SU-DHL-6 (cell line): ENCODE results near the gene NRN1L.

Experiments
- H2AFZ ChIP-seq: fragments of 200-600 bp; sonication (generic); 2 replicates; pipeline ENCODE4 v1.6.1; 2014; ENCODE audit warnings: low read depth, mild to moderate bottlenecking, moderate library complexity, mixed read lengths, antibody characterized with exemption, low read length; ENCODE audit not compliant: severe bottlenecking
- H3F3A ChIP-seq: fragments of 200-600 bp; shearing (Covaris generic); 2 replicates; pipeline ENCODE4 v1.6.0; 2016; ENCODE audit warnings: antibody characterized with exemption, mild to moderate bottlenecking; ENCODE audit not compliant: insufficient read depth
- H3K27ac ChIP-seq: fragments of 200-600 bp; sonication (generic); 2 replicates; pipeline ENCODE4 v1.5.1; 2016; ENCODE audit warnings: low read depth, mild to moderate bottlenecking, low read length, moderate library complexity, mixed read lengths
- H3K27me3 ChIP-seq: fragments of 200-600 bp; sonication (generic), shearing (Covaris generic); 2 replicates; pipeline ENCODE4 v1.6.0; 2014; ENCODE audit warnings: mild to moderate bottlenecking, low read length
- H3K36me3 ChIP-seq: fragments of 200-600 bp; sonication (generic); 2 replicates; pipeline ENCODE4 v1.6.1; 2014; ENCODE audit warnings: mild to moderate bottlenecking, low read length, mixed read lengths
- H3K4me2 ChIP-seq: fragments of 300-600, 200-600 bp; shearing (Covaris generic), sonication (generic); 2 replicates; pipeline ENCODE4 v1.6.0; 2014; ENCODE audit warnings: low read length, low read depth, mild to moderate bottlenecking; ENCODE audit not compliant: poor library complexity, severe bottlenecking
- H3K4me3 ChIP-seq: fragments of 200-600 bp; sonication (generic); 2 replicates; pipeline ENCODE4 v1.5.1; 2014; ENCODE audit warnings: antibody characterized with exemption, low read length, mild to moderate bottlenecking, mixed read lengths; ENCODE audit not compliant: insufficient read depth, poor library complexity, severe bottlenecking
- H3K79me2 ChIP-seq: fragments of 200-600 bp; sonication (generic); 2 replicates; pipeline ENCODE4 v1.6.1; 2014; ENCODE audit warnings: mild to moderate bottlenecking, low read length, moderate library complexity; ENCODE audit not compliant: insufficient read depth
- H3K9ac ChIP-seq: fragments of 200-600 bp; sonication (generic); 2 replicates; pipeline ENCODE4 v1.7.0; 2014; ENCODE audit warnings: mild to moderate bottlenecking, low read length
- H3K9me2 ChIP-seq: fragments of 200-600 bp; sonication (generic); replicated peaks from 2 replicates; pipeline ENCODE4 v1.6.1; 2014; ENCODE audit warnings: low read length; ENCODE audit not compliant: insufficient read depth
- H3K9me3 ChIP-seq: fragments of 200-600 bp; sonication (generic); 2 replicates; pipeline ENCODE4 v1.6.1; 2014; ENCODE audit warnings: low read length, mixed read lengths; ENCODE audit not compliant: insufficient read depth
- H4K20me1 ChIP-seq: fragments of 200-600 bp; sonication (generic); 2 replicates; pipeline ENCODE4 v1.6.1; 2014; ENCODE audit warnings: low read depth, mild to moderate bottlenecking, antibody characterized with exemption, low read length, moderate library complexity, mixed read lengths
- EZH2phosphoT487 ChIP-seq: fragments of 200-600 bp; sonication (generic), shearing (Covaris generic); conservative IDR thresholded peaks from 2 replicates; pipeline ENCODE4 v1.6.1; 2018; ENCODE audit warnings: mild to moderate bottlenecking, antibody characterized with exemption, low read length, moderate library complexity, mixed read lengths
- TF ChIP-seq, protein P1 (sequence below): fragments of 200-600 bp; sonication (generic); IDR thresholded peaks from one replicate; pipeline ENCODE4 v1.5.1; 2017; ENCODE audit warnings: antibody characterized with exemption, mild to moderate bottlenecking, low read length, moderate library complexity; ENCODE audit not compliant: insufficient read depth, poor library complexity, severe bottlenecking

Gene NRN1L

GRCh38 chr16:67878846-67879245 lies 5.8 kb upstream of the NRN1L start:
- H3K4me3 ChIP-seq = no peak overlapping the region
- H2AFZ ChIP-seq = no peak overlapping the region
- H4K20me1 ChIP-seq = no peaks in the 10 kb centered on the region
- H3K9me2 ChIP-seq = no peaks in the 10 kb centered on the region
- H3K9ac ChIP-seq = no peak overlapping the region
- TF ChIP-seq EZH2phosphoT487 = no peak
- TF ChIP-seq, protein P1, sequence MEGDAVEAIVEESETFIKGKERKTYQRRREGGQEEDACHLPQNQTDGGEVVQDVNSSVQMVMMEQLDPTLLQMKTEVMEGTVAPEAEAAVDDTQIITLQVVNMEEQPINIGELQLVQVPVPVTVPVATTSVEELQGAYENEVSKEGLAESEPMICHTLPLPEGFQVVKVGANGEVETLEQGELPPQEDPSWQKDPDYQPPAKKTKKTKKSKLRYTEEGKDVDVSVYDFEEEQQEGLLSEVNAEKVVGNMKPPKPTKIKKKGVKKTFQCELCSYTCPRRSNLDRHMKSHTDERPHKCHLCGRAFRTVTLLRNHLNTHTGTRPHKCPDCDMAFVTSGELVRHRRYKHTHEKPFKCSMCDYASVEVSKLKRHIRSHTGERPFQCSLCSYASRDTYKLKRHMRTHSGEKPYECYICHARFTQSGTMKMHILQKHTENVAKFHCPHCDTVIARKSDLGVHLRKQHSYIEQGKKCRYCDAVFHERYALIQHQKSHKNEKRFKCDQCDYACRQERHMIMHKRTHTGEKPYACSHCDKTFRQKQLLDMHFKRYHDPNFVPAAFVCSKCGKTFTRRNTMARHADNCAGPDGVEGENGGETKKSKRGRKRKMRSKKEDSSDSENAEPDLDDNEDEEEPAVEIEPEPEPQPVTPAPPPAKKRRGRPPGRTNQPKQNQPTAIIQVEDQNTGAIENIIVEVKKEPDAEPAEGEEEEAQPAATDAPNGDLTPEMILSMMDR = no peak
- no peak overlapping the region for H3K4me2 ChIP-seq
- H3K27me3 ChIP-seq = no peaks in the 10 kb centered on the region
- no peaks in the 10 kb centered on the region for H3F3A ChIP-seq
- H3K9me3 ChIP-seq = no peaks in the 10 kb centered on the region
- no peaks in the 10 kb centered on the region for H3K36me3 ChIP-seq
- no peak overlapping the region for H3K27ac ChIP-seq
- H3K79me2 ChIP-seq = peaks cover 26% of the 10 kb centered on the region

DNA sequence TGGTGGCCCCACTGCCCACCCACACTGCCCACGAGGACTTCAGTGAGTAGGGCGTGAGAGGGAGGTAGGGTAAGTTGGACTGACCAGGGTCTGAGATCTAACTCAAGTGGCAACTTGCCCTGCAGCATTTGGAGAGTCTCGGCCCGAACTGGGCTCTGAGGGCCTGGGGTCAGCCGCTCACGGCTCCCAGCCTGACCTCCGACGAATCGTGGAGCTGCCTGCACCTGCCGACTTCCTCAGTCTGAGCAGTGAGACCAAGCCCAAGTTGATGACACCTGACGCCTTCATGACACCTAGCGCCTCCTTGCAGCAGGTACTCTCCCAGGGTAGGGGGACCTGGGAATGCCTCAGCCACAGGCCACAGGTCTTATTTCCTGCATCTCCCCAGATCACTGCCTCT lies 5.2 kb upstream of the NRN1L start:
- H3K4me2 ChIP-seq = no peak overlapping the region
- no peaks in the 10 kb centered on the region for H3K9me3 ChIP-seq
- no peaks in the 10 kb centered on the region for H3K36me3 ChIP-seq
- H3K27me3 ChIP-seq = no peaks in the 10 kb centered on the region
- no peaks in the 10 kb centered on the region for H3F3A ChIP-seq
- no peak overlapping the region for H3K9ac ChIP-seq
- no peak overlapping the region for H3K27ac ChIP-seq
- no peak overlapping the region for H2AFZ ChIP-seq
- H3K4me3 ChIP-seq = no peak overlapping the region
- H3K9me2 ChIP-seq = no peaks in the 10 kb centered on the region
- H4K20me1 ChIP-seq = no peaks in the 10 kb centered on the region
- H3K79me2 ChIP-seq = peaks cover 19% of the 10 kb centered on the region
- TF ChIP-seq EZH2phosphoT487 = no peak
- TF ChIP-seq, protein P1 = no peak

DNA sequence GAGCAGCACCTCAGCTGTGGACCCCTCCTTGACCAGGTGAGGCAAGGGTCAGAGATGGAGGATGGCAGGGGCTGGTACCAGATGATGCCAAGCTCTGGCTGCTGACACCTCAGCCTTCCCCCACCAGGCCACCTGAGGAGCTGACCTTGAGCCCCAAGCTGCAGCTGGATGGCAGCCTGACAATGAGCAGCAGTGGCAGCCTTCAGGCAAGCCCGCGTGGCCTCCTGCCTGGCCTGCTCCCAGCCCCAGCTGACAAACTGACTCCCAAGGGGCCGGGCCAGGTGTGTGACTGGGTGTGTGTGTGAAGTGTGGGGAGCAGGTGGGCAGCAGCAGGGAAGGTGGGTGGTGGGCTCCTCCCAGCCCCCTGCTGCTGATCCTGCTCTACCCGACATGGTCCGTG lies 4.7 kb upstream of the NRN1L start:
- H3F3A ChIP-seq = no peaks in the 10 kb centered on the region
- H3K9ac ChIP-seq = no peak overlapping the region
- H3K4me3 ChIP-seq = no peak overlapping the region
- H3K4me2 ChIP-seq = no peak overlapping the region
- H2AFZ ChIP-seq = no peak overlapping the region
- TF ChIP-seq, protein P1 = no peak
- TF ChIP-seq EZH2phosphoT487 = no peak
- H3K9me3 ChIP-seq = no peaks in the 10 kb centered on the region
- no peaks in the 10 kb centered on the region for H3K9me2 ChIP-seq
- H3K27ac ChIP-seq = no peak overlapping the region
- no peaks in the 10 kb centered on the region for H4K20me1 ChIP-seq
- H3K79me2 ChIP-seq = peaks cover 15% of the 10 kb centered on the region
- H3K36me3 ChIP-seq = no peaks in the 10 kb centered on the region
- no peaks in the 10 kb centered on the region for H3K27me3 ChIP-seq

DNA sequence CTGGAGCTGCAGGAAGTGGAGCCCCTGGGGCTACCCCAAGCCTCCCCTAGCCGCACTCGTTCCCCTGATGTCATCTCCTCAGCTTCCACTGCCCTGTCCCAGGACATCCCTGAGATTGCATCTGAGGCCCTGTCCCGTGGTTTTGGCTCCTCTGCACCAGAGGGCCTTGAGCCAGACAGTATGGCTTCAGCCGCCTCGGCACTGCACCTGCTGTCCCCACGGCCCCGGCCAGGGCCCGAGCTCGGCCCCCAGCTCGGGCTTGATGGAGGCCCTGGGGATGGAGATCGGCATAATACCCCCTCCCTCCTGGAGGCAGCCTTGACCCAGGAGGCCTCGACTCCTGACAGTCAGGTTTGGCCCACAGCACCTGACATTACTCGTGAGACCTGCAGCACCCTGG lies 4.1 kb upstream of the NRN1L start:
- H3K36me3 ChIP-seq = no peaks in the 10 kb centered on the region

More for the DNA sequence above, 4.1 kb upstream of the NRN1L start:
- H4K20me1 ChIP-seq = no peaks in the 10 kb centered on the region
- H3K9ac ChIP-seq = no peak overlapping the region
- H3K4me2 ChIP-seq = no peak overlapping the region
- no peaks in the 10 kb centered on the region for H3K27me3 ChIP-seq
- H3K9me2 ChIP-seq = no peaks in the 10 kb centered on the region
- TF ChIP-seq, protein P1 = no peak
- no peak for TF ChIP-seq EZH2phosphoT487
- H2AFZ ChIP-seq = no peak overlapping the region
- peaks cover 8% of the 10 kb centered on the region; the same call in 1 of the 2 replicates for H3K79me2 ChIP-seq
- no peak overlapping the region for H3K4me3 ChIP-seq
- H3K9me3 ChIP-seq = no peaks in the 10 kb centered on the region
- no peak overlapping the region for H3K27ac ChIP-seq
- no peaks in the 10 kb centered on the region for H3F3A ChIP-seq
